Neural cell (in vitro differentiated cells): ENCODE measurements around the gene PCMTD2. TPM values are rescaled to one million over a fixed set of nuclear protein-coding genes. Genes with fewer than 3 reads are reported as not detected.

Experiments used
- H2AFZ ChIP-seq: fragments of 200-600, 300-800 bp; sonication (generic), shearing (Covaris generic); 2 replicates; pipeline ENCODE4 v1.6.0; 2014; ENCODE audit warnings: low read depth, mild to moderate bottlenecking, antibody characterized with exemption, low read length, moderate library complexity
- H3F3A ChIP-seq: fragments of 200-600 bp; shearing (Covaris generic); 2 replicates; pipeline ENCODE4 v1.6.1; 2016; ENCODE audit warnings: mild to moderate bottlenecking, moderate library complexity, mixed read lengths, antibody characterized with exemption, low read length; ENCODE audit not compliant: insufficient read depth, poor library complexity, severe bottlenecking
- H3K27ac ChIP-seq: fragments of 200-600, 300-800 bp; sonication (generic), shearing (Covaris generic); 2 replicates; pipeline ENCODE4 v1.5.1; 2014; ENCODE audit warnings: mild to moderate bottlenecking, low read length, moderate library complexity
- H3K27me3 ChIP-seq: fragments of 300-800, 200-600 bp; sonication (generic), shearing (Covaris generic); 2 replicates; pipeline ENCODE4 v1.6.0; 2014; ENCODE audit warnings: mild to moderate bottlenecking, low read depth, low read length, moderate library complexity; ENCODE audit not compliant: insufficient read depth
- H3K36me3 ChIP-seq: fragments of 300-800, 200-600 bp; sonication (generic), shearing (Covaris generic); 2 replicates; pipeline ENCODE4 v1.5.1; 2014; ENCODE audit warnings: mild to moderate bottlenecking, antibody characterized with exemption, low read length, moderate library complexity; ENCODE audit not compliant: insufficient read depth
- H3K4me2 ChIP-seq: fragments of 300-800, 200-600 bp; sonication (generic), shearing (Covaris generic); 2 replicates; pipeline ENCODE4 v1.6.0; 2014; ENCODE audit warnings: mild to moderate bottlenecking, low read length
- H3K4me3 ChIP-seq: fragments of 300-800, 200-600 bp; sonication (generic), shearing (Covaris generic); 2 replicates; pipeline ENCODE4 v1.5.1; 2014; ENCODE audit warnings: mild to moderate bottlenecking, low read length, moderate library complexity
- H3K79me2 ChIP-seq: fragments of 200-600 bp; shearing (Covaris generic); replicated peaks from 2 replicates; pipeline ENCODE4 v1.6.0; 2014; ENCODE audit warnings: mild to moderate bottlenecking, low read length, moderate library complexity; ENCODE audit not compliant: insufficient read depth
- H3K9ac ChIP-seq: fragments of 300-800, 200-600 bp; sonication (generic), shearing (Covaris generic); 2 replicates; pipeline ENCODE4 v1.6.1; 2016; ENCODE audit warnings: mild to moderate bottlenecking, low read length, mixed read lengths
- H3K9me2 ChIP-seq: fragments of 200-600 bp; shearing (Covaris generic); 2 replicates; pipeline ENCODE4 v1.6.1; 2016; ENCODE audit warnings: mild to moderate bottlenecking, low read length, mixed read lengths; ENCODE audit not compliant: insufficient read depth
- H3K9me3 ChIP-seq: fragments of 200-600, 300-800 bp; sonication (generic), shearing (Covaris generic); 2 replicates; pipeline ENCODE4 v1.6.1; 2016; ENCODE audit warnings: mild to moderate bottlenecking, mixed run types, low read length, moderate library complexity, mixed read lengths
- H4K20me1 ChIP-seq: fragments of 200-600 bp; shearing (Covaris generic); 2 replicates; pipeline ENCODE4 v1.6.1; 2016; ENCODE audit warnings: mild to moderate bottlenecking, mixed run types; ENCODE audit not compliant: insufficient read depth
- EP300 ChIP-seq: fragments of 450-650 bp; conservative IDR thresholded peaks from 2 replicates; pipeline ENCODE4 v1.6.1; 2014; ENCODE audit warnings: antibody characterized with exemption, mild to moderate bottlenecking, moderate library complexity; ENCODE audit not compliant: poor library complexity, severe bottlenecking
- EZH2 ChIP-seq: fragments of 200-600, 300-800 bp; shearing (Covaris generic), sonication (generic); IDR thresholded peaks from 2 replicates; pipeline ENCODE4 v1.6.1; 2014; ENCODE audit warnings: antibody characterized with exemption, low read length, borderline replicate concordance, mild to moderate bottlenecking; ENCODE audit not compliant: insufficient read depth, poor library complexity, severe bottlenecking
- MXI1 ChIP-seq: fragments of 450-650 bp; conservative IDR thresholded peaks from 2 replicates; pipeline ENCODE4 v1.6.1; 2014; ENCODE audit warnings: antibody characterized with exemption, mild to moderate bottlenecking; ENCODE audit not compliant: poor library complexity, severe bottlenecking
- POLR2AphosphoS5 ChIP-seq: IDR thresholded peaks from 2 replicates; pipeline ENCODE4 v1.6.1; 2012
- RAD21 ChIP-seq: fragments of 450-650 bp; conservative IDR thresholded peaks from 2 replicates; pipeline ENCODE4 v1.6.1; 2014; ENCODE audit warnings: antibody characterized with exemption, mild to moderate bottlenecking, moderate library complexity
- SMC3 ChIP-seq: fragments of 450-650 bp; conservative IDR thresholded peaks from 2 replicates; pipeline ENCODE4 v1.6.1; 2014; ENCODE audit warnings: antibody characterized with exemption, mild to moderate bottlenecking, moderate library complexity; ENCODE audit not compliant: poor library complexity
- TAF1 ChIP-seq: IDR thresholded peaks from 2 replicates; pipeline ENCODE4 v1.6.1; 2012; ENCODE audit warnings: low read depth
- polyA plus RNA-seq: library from polyadenylated mRNA; depleted of rRNA; stranded (reverse); fragments of >200 nt; gene quantifications from 2 replicates; pipeline ENCODE4 v1.2.3, GENCODE V29; 2014
- TF ChIP-seq, protein P1 (sequence below): IDR thresholded peaks from 2 replicates; pipeline ENCODE4 v1.6.1; 2012; ENCODE audit warnings: borderline replicate concordance
- TF ChIP-seq, protein P2 (sequence below): fragments of 450-650 bp; IDR thresholded peaks from 2 replicates; pipeline ENCODE4 v1.5.1; 2014; ENCODE audit warnings: antibody characterized with exemption, mild to moderate bottlenecking, moderate library complexity; ENCODE audit not compliant: poor library complexity, severe bottlenecking

PCMTD2 gene
- polyA plus RNA-seq, 1 donor from 2014 or later, result 270 TPM

DNA sequence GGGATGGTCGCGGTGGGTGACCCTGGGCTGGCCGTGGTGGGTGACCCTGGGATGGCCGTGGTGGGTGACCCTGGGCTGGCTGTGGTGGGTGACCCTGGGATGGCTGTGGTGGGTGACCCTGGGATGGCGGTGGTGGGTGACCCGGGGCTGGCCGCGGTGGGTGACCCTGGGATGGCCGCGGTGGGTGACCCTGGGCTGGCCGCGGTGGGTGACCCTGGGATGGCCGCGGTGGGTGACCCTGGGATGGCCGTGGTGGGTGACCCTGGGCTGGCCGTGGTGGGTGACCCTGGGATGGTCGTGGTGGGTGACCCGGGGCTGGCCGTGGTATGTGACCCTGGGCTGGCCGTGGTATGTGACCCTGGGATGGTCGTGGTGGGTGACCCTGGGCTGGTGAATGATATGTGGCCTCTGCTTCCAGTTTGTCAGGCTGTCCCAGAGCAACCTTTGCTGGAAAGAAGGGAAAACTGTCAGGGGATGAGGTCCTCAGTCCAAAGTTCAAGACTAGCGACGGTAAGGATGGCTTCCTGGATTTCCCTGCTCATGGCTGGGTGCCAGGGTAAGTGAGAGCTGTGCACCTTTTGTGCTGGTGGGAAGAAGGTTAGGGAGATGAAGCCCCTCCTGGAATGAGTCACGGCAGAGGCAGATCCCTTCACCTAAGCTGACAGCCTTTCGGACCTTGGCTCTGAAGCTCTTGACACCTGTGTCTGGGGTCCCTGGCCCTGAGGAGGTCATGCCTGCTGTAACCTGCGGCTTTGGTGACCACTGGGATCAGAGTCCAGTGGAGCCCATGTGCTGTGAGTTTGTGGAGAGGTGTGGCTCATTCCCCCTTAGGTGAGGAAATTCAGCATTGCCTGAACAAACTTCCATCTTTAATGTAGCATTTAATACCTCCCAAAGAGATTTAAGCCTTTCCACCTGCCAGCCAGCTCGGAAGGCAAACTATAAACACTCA lies 19.1 kb upstream of the PCMTD2 start:
- no peak overlapping the region for H3K9ac ChIP-seq
- H3K79me2 ChIP-seq, result no peaks in the 10 kb centered on the region
- no peak overlapping the region for H3K4me3 ChIP-seq
- no peaks in the 10 kb centered on the region for H3K9me2 ChIP-seq
- H3F3A ChIP-seq, result no peaks in the 10 kb centered on the region
- H3K4me2 ChIP-seq, result no peak overlapping the region
- H2AFZ ChIP-seq, result no peak overlapping the region
- no peaks in the 10 kb centered on the region for H3K27me3 ChIP-seq
- H3K9me3 ChIP-seq, result no peaks in the 10 kb centered on the region
- peaks cover 4% of the 10 kb centered on the region for H3K36me3 ChIP-seq
- TF ChIP-seq MXI1 (no peak), EZH2 (no peak), SMC3 (no peak), POLR2AphosphoS5 (no peak), TAF1 (no peak), RAD21 (no peak), EP300 (no peak)
- TF ChIP-seq, protein P1, sequence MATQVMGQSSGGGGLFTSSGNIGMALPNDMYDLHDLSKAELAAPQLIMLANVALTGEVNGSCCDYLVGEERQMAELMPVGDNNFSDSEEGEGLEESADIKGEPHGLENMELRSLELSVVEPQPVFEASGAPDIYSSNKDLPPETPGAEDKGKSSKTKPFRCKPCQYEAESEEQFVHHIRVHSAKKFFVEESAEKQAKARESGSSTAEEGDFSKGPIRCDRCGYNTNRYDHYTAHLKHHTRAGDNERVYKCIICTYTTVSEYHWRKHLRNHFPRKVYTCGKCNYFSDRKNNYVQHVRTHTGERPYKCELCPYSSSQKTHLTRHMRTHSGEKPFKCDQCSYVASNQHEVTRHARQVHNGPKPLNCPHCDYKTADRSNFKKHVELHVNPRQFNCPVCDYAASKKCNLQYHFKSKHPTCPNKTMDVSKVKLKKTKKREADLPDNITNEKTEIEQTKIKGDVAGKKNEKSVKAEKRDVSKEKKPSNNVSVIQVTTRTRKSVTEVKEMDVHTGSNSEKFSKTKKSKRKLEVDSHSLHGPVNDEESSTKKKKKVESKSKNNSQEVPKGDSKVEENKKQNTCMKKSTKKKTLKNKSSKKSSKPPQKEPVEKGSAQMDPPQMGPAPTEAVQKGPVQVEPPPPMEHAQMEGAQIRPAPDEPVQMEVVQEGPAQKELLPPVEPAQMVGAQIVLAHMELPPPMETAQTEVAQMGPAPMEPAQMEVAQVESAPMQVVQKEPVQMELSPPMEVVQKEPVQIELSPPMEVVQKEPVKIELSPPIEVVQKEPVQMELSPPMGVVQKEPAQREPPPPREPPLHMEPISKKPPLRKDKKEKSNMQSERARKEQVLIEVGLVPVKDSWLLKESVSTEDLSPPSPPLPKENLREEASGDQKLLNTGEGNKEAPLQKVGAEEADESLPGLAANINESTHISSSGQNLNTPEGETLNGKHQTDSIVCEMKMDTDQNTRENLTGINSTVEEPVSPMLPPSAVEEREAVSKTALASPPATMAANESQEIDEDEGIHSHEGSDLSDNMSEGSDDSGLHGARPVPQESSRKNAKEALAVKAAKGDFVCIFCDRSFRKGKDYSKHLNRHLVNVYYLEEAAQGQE, result no peak
- TF ChIP-seq, protein P2, sequence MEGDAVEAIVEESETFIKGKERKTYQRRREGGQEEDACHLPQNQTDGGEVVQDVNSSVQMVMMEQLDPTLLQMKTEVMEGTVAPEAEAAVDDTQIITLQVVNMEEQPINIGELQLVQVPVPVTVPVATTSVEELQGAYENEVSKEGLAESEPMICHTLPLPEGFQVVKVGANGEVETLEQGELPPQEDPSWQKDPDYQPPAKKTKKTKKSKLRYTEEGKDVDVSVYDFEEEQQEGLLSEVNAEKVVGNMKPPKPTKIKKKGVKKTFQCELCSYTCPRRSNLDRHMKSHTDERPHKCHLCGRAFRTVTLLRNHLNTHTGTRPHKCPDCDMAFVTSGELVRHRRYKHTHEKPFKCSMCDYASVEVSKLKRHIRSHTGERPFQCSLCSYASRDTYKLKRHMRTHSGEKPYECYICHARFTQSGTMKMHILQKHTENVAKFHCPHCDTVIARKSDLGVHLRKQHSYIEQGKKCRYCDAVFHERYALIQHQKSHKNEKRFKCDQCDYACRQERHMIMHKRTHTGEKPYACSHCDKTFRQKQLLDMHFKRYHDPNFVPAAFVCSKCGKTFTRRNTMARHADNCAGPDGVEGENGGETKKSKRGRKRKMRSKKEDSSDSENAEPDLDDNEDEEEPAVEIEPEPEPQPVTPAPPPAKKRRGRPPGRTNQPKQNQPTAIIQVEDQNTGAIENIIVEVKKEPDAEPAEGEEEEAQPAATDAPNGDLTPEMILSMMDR, result no peak
- H3K27ac ChIP-seq, result no peak overlapping the region
- H4K20me1 ChIP-seq, result no peaks in the 10 kb centered on the region

DNA sequence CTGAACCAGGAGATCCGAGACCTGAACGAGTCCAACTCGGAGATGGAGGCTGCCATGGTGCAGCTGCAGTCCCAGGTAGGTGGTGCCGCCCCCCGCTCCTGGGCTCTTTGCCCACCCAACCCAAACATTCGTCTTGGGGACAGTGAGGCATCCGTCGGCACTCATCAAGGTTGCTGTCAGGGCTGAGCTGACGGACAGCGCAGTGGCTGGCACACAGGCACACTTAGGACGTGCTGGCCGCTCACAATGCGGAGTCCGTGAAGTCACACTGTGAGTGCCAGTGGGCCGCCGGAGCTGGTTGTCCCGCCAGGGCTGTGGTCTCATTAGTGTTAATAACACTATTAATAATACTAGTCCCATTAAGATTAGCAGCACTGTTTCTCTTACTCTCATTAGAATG lies 18.2 kb upstream of the PCMTD2 start:
- H3K4me3 ChIP-seq, result no peak overlapping the region
- no peak overlapping the region for H3K9ac ChIP-seq
- no peaks in the 10 kb centered on the region for H4K20me1 ChIP-seq
- no peaks in the 10 kb centered on the region for H3F3A ChIP-seq
- no peaks in the 10 kb centered on the region for H3K27me3 ChIP-seq
- H3K4me2 ChIP-seq, result no peak overlapping the region
- H3K9me2 ChIP-seq, result no peaks in the 10 kb centered on the region
- H2AFZ ChIP-seq, result no peak overlapping the region
- peaks cover 9% of the 10 kb centered on the region for H3K36me3 ChIP-seq
- H3K27ac ChIP-seq, result no peak overlapping the region
- TF ChIP-seq POLR2AphosphoS5 (no peak), EZH2 (no peak), TAF1 (no peak), EP300 (no peak), SMC3 (no peak), RAD21 (no peak), MXI1 (no peak)
- TF ChIP-seq, protein P2, result no peak
- TF ChIP-seq, protein P1, result no peak
- no peaks in the 10 kb centered on the region for H3K79me2 ChIP-seq
- no peaks in the 10 kb centered on the region for H3K9me3 ChIP-seq
